Upper lobe of left lung (tissue), 4 donors: ENCODE measurements around the gene KCNJ5.

Experiments
- EP300 ChIP-seq, 4 donors: sonication (generic); formaldehyde crosslinking; IDR thresholded peaks; one replicate each; pipeline ENCODE4 v1.5.1; 2017; ENCODE audit warnings: antibody characterized with exemption in 4 of 4, control low read depth in 2 of 4
- POLR2A ChIP-seq, 4 donors: fragments of 450-650 bp; IDR thresholded peaks; one replicate each; pipeline ENCODE4 v1.5.1; 2016 to 2017; ENCODE audit warnings: antibody characterized with exemption in 4 of 4, mild to moderate bottlenecking in 2 of 4
- POLR2AphosphoS5 ChIP-seq, 2 donors: sonication (generic); formaldehyde crosslinking; IDR thresholded peaks; one replicate each; pipeline ENCODE4 v1.5.1; 2017; ENCODE audit warnings: antibody characterized with exemption in 2 of 2
- TF ChIP-seq, protein P1 (sequence below), 6 experiments: fragments of 450-650 bp in 4 of 6; fragments of 200-600 bp in 2 of 6; sonication (generic) in 2 of 6; IDR thresholded peaks; one replicate each; pipeline ENCODE4 v1.5.1; 2016 to 2019; ENCODE audit warnings: antibody characterized with exemption in 6 of 6

DNA sequence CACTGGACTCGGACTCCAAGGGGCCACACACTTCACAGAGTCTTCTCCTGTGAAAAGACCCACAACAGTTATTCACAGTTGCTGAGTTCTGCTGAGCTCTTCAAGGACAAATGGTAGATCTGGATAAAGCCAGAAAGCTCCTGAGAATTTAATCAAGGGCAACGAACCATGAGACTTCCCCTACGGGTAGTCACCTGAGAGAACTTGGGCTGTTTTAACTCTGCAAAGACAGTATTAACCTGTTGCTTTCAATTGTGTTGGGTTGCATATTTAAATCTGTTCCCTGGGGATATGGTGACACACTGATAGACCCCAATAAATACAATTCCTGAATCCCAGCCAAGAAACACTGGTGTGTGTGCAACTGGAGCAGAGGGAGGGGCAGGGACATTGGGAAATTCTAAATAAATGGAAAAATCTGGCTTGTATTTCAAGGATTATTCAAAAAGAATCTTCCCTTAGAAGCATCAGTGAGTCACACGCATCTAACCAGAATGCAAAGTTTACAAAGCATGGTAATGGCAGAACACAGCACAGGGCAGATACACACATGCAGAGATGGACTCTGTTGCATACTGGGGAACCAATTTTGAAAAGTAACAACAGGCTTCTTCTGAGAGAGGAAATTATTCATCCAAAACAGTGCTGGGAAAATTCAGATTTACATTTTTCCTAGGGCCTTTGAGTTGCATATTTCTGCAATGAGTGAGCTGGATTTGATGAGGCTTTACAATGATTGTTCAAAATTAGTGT is 28.1 kb upstream of the KCNJ5 start:
- TF ChIP-seq POLR2AphosphoS5 (IDR thresholded peaks at IDR 0.05) = no peak
- TF ChIP-seq, protein P1, sequence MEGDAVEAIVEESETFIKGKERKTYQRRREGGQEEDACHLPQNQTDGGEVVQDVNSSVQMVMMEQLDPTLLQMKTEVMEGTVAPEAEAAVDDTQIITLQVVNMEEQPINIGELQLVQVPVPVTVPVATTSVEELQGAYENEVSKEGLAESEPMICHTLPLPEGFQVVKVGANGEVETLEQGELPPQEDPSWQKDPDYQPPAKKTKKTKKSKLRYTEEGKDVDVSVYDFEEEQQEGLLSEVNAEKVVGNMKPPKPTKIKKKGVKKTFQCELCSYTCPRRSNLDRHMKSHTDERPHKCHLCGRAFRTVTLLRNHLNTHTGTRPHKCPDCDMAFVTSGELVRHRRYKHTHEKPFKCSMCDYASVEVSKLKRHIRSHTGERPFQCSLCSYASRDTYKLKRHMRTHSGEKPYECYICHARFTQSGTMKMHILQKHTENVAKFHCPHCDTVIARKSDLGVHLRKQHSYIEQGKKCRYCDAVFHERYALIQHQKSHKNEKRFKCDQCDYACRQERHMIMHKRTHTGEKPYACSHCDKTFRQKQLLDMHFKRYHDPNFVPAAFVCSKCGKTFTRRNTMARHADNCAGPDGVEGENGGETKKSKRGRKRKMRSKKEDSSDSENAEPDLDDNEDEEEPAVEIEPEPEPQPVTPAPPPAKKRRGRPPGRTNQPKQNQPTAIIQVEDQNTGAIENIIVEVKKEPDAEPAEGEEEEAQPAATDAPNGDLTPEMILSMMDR (IDR thresholded peaks at IDR 0.05) = no peak
- TF ChIP-seq POLR2A (IDR thresholded peaks at IDR 0.05) = no peak
- no peak for TF ChIP-seq EP300 (IDR thresholded peaks at IDR 0.05)
